Panc1 (cell line): ENCODE results near the gene STAT3.

Source experiments
- CTCF ChIP-seq: fragments of 450-650 bp; IDR thresholded peaks from 2 replicates; pipeline ENCODE4 v1.5.1; 2017; ENCODE audit warnings: mild to moderate bottlenecking
- TCF7L2 ChIP-seq: IDR thresholded peaks from 2 replicates; pipeline ENCODE4 v1.6.1; 2011; ENCODE audit warnings: mild to moderate bottlenecking, low read depth, low read length, inconsistent platforms

- no peak for TF ChIP-seq CTCF
- TF ChIP-seq TCF7L2, result no peak
These were observed 6.3 kb downstream of the STAT3 start for GRCh38 chr17:42381898-42382297.
